Duodenal mucosa (tissue), 2 donors: Measurements from ENCODE around the gene PHOSPHO1.

Source experiments
- H3K27ac ChIP-seq: one replicate; pipeline ENCODE4 v1.7.0; 2013; ENCODE audit warnings: low read depth, low read length
- H3K27me3 ChIP-seq, 2 donors: one replicate each; pipeline ENCODE4 v1.7.0; 2013; ENCODE audit warnings: low read length in 2 of 2, control low read depth in 1 of 2; ENCODE audit not compliant: insufficient read depth in 2 of 2, control insufficient read depth in 1 of 2
- H3K36me3 ChIP-seq, 2 donors: one replicate each; pipeline ENCODE4 v1.7.0; 2013; ENCODE audit warnings: low read length in 2 of 2, control low read depth in 1 of 2; ENCODE audit not compliant: insufficient read depth in 2 of 2, control insufficient read depth in 1 of 2
- H3K4me1 ChIP-seq, 2 donors: one replicate each; pipeline ENCODE4 v1.7.0; 2013; ENCODE audit warnings: low read length in 2 of 2, control low read depth in 1 of 2; ENCODE audit not compliant: insufficient read depth in 2 of 2, control insufficient read depth in 1 of 2
- H3K4me3 ChIP-seq, 2 donors: one replicate each; pipeline ENCODE4 v1.7.0; 2013; ENCODE audit warnings: low read length in 2 of 2, low read depth in 1 of 2
- H3K9ac ChIP-seq, 2 donors: one replicate each; pipeline ENCODE4 v1.7.0; 2013; ENCODE audit warnings: low read length in 2 of 2, low read depth in 1 of 2
- H3K9me3 ChIP-seq, 2 donors: one replicate each; pipeline ENCODE4 v1.7.0; 2013; ENCODE audit warnings: low read length in 2 of 2, control low read depth in 1 of 2; ENCODE audit not compliant: control insufficient read depth in 1 of 2

PHOSPHO1 gene

DNA sequence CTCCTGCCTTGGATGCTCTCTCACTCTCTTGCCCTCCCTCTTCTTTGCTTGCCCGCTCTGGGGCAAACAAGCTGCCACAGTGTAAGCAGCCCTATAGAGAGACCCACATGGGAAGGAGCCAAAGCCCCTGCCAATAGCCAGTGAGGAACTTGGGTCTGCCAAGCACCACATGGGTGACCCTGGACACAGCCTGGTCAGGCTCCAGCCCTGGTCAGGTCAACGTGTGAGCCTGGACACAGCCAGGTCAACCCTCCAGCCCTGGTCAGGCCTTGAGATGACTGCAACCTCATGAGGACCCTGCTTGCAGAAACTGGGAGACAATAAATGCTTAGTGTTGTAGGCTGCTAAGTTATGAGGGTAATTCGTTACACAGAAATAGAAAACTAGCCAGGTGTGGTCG lies 14.3 kb upstream of the PHOSPHO1 start:
- Histone ChIP-seq H3K27me3 (peaks cover 0 to 6% of the 10 kb centered on the region in 2 donors), H3K4me3 (no peak overlapping the region), H3K36me3 (no peaks in the 10 kb centered on the region), H3K27ac (no peak overlapping the region), H3K9ac (no peak overlapping the region), H3K4me1 (no peaks in the 10 kb centered on the region), H3K9me3 (no peaks in the 10 kb centered on the region)

DNA sequence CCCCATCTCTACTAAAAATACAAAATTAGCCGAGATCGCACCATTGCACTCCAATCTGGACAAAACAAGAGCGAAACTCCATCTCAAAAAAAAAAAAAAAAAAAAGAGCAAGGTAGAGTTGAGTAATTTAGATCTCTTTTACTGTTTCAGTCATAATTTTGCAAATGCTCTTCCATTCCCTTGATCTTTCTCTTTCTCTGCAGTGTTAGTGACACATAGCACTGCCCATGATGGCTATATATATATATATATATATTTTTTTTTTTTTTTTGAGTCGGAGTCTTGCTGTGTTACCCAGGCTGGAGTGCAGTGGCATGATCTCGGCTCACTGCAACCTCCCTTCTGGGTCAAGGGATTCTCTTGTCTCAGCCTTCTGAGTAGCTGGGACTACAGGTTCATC lies 12.2 kb upstream of the PHOSPHO1 start:
- no peaks in the 10 kb centered on the region for H3K9me3 ChIP-seq
- H3K4me1 ChIP-seq, result no peaks in the 10 kb centered on the region
- H3K27ac ChIP-seq, result no peak overlapping the region
- no peak overlapping the region for H3K4me3 ChIP-seq
- H3K36me3 ChIP-seq, result no peaks in the 10 kb centered on the region
- H3K9ac ChIP-seq, result no peak overlapping the region
- peaks cover 0 to 5% of the 10 kb centered on the region in 2 donors for H3K27me3 ChIP-seq

GRCh38 chr17:49241692-49242397 lies 11.3 kb upstream of the PHOSPHO1 start:
- H3K4me1 ChIP-seq, result peaks cover 0 to 3% of the 10 kb centered on the region in 2 donors
- no peak overlapping the region for H3K9ac ChIP-seq
- H3K36me3 ChIP-seq, result no peaks in the 10 kb centered on the region
- H3K27me3 ChIP-seq, result peaks cover 0 to 5% of the 10 kb centered on the region in 2 donors
- H3K9me3 ChIP-seq, result no peaks in the 10 kb centered on the region
- H3K4me3 ChIP-seq, result no peak overlapping the region
- no peak overlapping the region for H3K27ac ChIP-seq

DNA sequence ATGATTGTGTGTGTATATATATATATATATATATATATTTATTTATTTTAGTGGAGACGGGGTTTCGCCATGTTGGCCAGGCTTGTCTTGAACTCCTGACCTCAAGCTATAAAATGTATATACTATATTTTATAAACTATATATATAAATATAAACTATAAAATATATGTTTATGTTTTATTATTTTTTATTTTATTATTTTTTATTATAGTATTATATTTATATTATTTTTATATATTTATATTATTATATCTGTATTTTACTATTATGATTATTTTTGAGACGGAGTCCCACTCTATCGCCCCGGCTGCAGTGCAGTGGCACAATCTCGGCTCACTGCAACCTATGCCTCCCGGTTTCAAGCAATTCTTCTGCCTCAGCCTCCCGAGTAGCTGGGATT lies 10.5 kb upstream of the PHOSPHO1 start:
- Histone ChIP-seq H3K4me1 (peaks cover 0 to 5% of the 10 kb centered on the region in 2 donors), H3K4me3 (no peak overlapping the region), H3K9ac (no peak overlapping the region), H3K27ac (no peak overlapping the region), H3K36me3 (no peaks in the 10 kb centered on the region), H3K9me3 (no peaks in the 10 kb centered on the region), H3K27me3 (peaks cover 0 to 5% of the 10 kb centered on the region in 2 donors)

DNA sequence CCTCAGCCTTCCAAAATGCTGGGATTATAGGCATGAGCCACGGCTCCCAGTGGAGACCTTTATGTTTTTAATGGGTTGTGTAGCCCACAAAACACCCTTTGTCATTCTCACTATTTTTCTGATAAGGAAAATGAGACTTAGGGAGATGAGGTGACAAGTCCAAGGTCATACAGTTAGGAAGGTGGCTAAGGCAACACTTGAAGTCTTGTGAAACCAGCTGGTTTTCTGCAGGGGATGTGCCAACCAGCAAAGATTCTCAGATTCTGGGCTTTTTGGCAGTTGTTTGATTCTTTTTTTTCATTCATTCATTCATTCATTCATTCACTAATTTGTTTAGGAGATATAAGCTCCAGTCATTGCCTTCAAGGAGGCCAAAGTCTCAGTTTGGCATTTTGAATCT lies 10.0 kb upstream of the PHOSPHO1 start:
- H3K36me3 ChIP-seq, result no peaks in the 10 kb centered on the region
- no peak overlapping the region for H3K27ac ChIP-seq
- H3K9me3 ChIP-seq, result no peaks in the 10 kb centered on the region
- H3K27me3 ChIP-seq, result peaks cover 0 to 5% of the 10 kb centered on the region in 2 donors
- H3K4me3 ChIP-seq, result no peak overlapping the region
- no peak overlapping the region for H3K9ac ChIP-seq
- peaks cover 0 to 5% of the 10 kb centered on the region in 2 donors for H3K4me1 ChIP-seq

DNA sequence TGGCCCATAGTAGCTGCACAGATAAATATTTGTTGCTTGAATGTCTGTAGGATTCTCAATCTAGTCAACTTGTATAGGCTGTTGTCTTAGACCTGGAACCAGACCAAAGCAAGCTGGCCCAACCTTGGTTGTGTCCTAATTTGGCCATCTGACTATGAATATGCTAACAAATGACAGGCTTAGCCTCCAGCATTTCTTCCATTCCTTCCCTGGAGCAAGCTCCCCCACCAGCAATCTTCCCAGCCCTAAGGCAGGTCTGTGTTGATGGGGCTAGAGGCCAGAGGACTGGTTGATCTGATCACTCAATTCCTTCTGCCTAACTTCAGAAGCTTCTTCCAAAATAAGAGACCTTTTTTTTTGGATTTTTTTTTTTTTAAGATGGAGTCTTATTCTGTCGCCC lies 9.4 kb upstream of the PHOSPHO1 start:
- no peak overlapping the region for H3K27ac ChIP-seq
- peaks cover 0 to 5% of the 10 kb centered on the region in 2 donors for H3K4me1 ChIP-seq
- no peak overlapping the region for H3K4me3 ChIP-seq
- peaks cover 0 to 5% of the 10 kb centered on the region in 2 donors for H3K27me3 ChIP-seq
- no peak overlapping the region for H3K9ac ChIP-seq
- H3K9me3 ChIP-seq, result no peaks in the 10 kb centered on the region
- no peaks in the 10 kb centered on the region for H3K36me3 ChIP-seq

DNA sequence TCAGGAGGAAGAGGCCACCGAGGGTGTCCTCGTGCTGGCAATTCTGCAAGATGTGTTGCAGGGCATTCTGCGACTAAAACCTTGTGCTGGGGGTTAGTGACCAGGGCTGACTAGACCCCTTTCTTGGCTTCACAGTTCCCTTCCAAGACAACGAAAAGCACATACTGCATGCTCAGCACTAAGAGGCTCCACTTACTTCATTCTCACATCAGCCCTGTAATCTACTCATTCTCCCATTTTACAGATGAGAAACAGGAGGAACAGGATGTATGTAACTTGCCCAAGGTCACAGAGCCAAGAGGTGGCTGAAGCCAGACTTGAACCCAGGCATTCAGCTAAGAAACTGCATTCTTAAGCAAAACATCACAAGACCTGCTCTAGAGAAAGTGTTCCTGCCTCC lies 5.3 kb upstream of the PHOSPHO1 start:
- no peak overlapping the region for H3K4me3 ChIP-seq
- H3K9me3 ChIP-seq, result no peaks in the 10 kb centered on the region
- H3K9ac ChIP-seq, result no peak overlapping the region
- H3K27ac ChIP-seq, result no peak overlapping the region
- H3K4me1 ChIP-seq, result peaks cover 6 to 24% of the 10 kb centered on the region in 2 donors
- peaks cover 0 to 7% of the 10 kb centered on the region in 2 donors for H3K27me3 ChIP-seq
- no peaks in the 10 kb centered on the region for H3K36me3 ChIP-seq

- no peaks in the 10 kb centered on the region for H3K9me3 ChIP-seq
- H3K36me3 ChIP-seq, result no peaks in the 10 kb centered on the region
- peaks cover 6 to 32% of the 10 kb centered on the region in 2 donors for H3K4me1 ChIP-seq
- H3K27me3 ChIP-seq, result peaks cover 0 to 11% of the 10 kb centered on the region in 2 donors
- H3K4me3 ChIP-seq, result no peak overlapping the region
- no peak overlapping the region for H3K9ac ChIP-seq
- no peak overlapping the region for H3K27ac ChIP-seq
Measured at GRCh38 chr17:49234509-49235080, 4.0 kb upstream of the PHOSPHO1 start.

- peak overlapping the region; percentile 82 to 92 for H3K4me3 ChIP-seq
- peaks cover 0 to 34% of the 10 kb centered on the region in 2 donors for H3K27me3 ChIP-seq
- H3K27ac ChIP-seq, result no peak overlapping the region
- H3K36me3 ChIP-seq, result no peaks in the 10 kb centered on the region
- H3K4me1 ChIP-seq, result peaks cover 6 to 27% of the 10 kb centered on the region in 2 donors
- peak overlapping the region; percentile 21 to 47 for H3K9ac ChIP-seq
- no peaks in the 10 kb centered on the region for H3K9me3 ChIP-seq
Measured at GRCh38 chr17:49231563-49231894, 942 bp upstream of the PHOSPHO1 start.

DNA sequence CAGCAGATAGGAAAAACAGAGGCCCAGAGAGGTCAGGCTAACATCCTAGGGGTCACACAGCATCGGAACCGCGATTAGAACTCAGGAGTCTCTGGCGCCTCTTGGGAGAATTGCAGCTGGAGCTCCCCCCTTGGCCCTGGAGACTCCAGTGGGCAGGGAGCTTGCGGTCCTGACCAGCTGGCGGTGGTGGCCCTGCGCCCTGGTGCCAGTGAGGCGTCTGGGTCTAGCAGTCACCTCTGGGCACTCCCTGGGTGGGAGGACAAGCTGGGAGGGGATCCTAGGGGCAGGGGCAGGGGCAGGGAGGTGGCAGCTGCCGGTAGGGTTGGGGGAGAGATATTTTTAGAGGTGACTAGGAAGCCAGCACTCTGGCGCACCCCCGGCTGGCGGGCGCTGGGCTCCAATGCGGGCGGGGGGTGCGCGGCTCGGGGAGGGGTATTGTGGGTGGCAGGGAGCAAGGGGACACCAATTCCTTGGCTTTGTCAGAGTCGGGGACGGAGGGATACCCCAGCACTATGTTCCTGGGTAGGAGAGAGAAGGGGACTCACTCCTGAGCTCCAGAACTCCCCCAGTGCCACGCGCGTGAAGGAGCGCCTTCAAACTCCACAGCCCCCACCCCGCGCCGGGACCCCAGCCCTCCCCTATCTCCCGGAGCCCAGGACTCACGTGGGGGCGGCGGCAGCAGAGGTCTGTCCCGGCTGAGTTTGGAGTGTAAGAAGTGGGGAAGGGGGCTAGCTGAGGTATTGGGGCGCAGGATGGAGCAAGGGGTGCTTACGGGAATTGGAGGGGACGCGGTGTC lies 584 bp downstream of the PHOSPHO1 start:
- Histone ChIP-seq H3K27me3 (peaks cover 6 to 48% of the 10 kb centered on the region in 2 donors), H3K9me3 (no peaks in the 10 kb centered on the region), H3K9ac (no peak overlapping the region), H3K36me3 (no peaks in the 10 kb centered on the region), H3K4me1 (peaks cover 6 to 28% of the 10 kb centered on the region in 2 donors), H3K4me3 (peak overlapping the region; percentile 82 to 92), H3K27ac (no peak overlapping the region)
